Ishikawa (cell line): ENCODE data around the gene MATN3.

Experiments
- CEBPB ChIP-seq: IDR thresholded peaks from 2 replicates; pipeline ENCODE4 v1.6.1; 2012
- EGR1 ChIP-seq: IDR thresholded peaks from 2 replicates; pipeline ENCODE4 v1.6.1; 2012
- RAD21 ChIP-seq: IDR thresholded peaks from 2 replicates; pipeline ENCODE4 v1.6.1; 2012; ENCODE audit warnings: low read depth
- TF ChIP-seq, protein P1 (sequence below): IDR thresholded peaks from 2 replicates; pipeline ENCODE4 v1.6.1; 2012; ENCODE audit warnings: low read depth, mild to moderate bottlenecking
- TF ChIP-seq, protein P2 (sequence below): IDR thresholded peaks from 2 replicates; pipeline ENCODE4 v1.6.1; 2012

DNA sequence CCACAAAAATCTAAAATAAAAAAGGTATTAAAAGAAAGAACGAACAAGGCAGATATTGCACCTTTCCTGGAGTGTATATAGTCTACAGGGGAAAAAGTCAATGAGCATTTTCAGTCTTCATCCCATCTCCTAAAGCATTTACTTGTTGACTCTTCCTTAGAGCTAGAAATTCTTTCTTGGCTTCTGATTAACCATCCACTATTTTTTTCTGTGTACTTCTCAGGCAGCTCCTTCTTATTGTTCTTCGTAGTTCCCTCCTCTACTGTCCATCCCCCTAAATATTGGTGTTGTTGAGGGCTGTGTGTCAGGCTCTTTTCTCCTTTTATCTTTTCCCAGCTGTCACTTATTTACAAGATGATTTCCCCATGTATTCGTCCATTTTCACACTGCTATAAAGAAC lies 42.5 kb upstream of the MATN3 start:
- TF ChIP-seq EGR1: no peak
- no peak for TF ChIP-seq RAD21
- TF ChIP-seq, protein P1, sequence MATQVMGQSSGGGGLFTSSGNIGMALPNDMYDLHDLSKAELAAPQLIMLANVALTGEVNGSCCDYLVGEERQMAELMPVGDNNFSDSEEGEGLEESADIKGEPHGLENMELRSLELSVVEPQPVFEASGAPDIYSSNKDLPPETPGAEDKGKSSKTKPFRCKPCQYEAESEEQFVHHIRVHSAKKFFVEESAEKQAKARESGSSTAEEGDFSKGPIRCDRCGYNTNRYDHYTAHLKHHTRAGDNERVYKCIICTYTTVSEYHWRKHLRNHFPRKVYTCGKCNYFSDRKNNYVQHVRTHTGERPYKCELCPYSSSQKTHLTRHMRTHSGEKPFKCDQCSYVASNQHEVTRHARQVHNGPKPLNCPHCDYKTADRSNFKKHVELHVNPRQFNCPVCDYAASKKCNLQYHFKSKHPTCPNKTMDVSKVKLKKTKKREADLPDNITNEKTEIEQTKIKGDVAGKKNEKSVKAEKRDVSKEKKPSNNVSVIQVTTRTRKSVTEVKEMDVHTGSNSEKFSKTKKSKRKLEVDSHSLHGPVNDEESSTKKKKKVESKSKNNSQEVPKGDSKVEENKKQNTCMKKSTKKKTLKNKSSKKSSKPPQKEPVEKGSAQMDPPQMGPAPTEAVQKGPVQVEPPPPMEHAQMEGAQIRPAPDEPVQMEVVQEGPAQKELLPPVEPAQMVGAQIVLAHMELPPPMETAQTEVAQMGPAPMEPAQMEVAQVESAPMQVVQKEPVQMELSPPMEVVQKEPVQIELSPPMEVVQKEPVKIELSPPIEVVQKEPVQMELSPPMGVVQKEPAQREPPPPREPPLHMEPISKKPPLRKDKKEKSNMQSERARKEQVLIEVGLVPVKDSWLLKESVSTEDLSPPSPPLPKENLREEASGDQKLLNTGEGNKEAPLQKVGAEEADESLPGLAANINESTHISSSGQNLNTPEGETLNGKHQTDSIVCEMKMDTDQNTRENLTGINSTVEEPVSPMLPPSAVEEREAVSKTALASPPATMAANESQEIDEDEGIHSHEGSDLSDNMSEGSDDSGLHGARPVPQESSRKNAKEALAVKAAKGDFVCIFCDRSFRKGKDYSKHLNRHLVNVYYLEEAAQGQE: no peak
- no peak for TF ChIP-seq CEBPB
- TF ChIP-seq, protein P2, sequence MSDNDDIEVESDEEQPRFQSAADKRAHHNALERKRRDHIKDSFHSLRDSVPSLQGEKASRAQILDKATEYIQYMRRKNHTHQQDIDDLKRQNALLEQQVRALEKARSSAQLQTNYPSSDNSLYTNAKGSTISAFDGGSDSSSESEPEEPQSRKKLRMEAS: no peak
